HG03045 (cell line): Measurements from ENCODE around the gene CYBRD1.

Source experiments
- ATAC-seq: cut with Tn5 transposase; IDR thresholded peaks from one replicate; pipeline ENCODE4 v1.9.1; 2021; ENCODE audit warnings: mild to moderate bottlenecking, moderate library complexity; ENCODE audit not compliant: unreplicated experiment

CYBRD1 gene

DNA sequence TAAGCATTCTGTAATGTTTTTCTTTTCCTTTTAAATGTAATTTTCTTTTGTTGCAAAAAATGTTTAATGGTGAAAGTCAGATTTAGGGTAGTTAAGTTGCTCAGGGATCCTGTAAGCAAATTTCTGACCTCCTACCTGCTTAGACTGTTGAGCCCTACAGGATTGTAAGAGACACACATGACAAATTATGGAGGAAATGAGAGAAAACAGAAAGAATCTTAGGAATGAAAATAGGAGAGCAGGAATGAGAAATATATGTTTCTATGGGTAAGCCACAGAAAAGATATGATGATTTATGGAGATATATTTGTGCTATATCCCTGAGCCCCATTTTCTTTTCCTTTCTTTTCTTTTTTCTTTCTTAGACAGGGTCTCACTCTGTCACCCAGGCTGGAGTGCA is 28.3 kb downstream of the CYBRD1 start:
- no peak for ATAC-seq

GRCh38 chr2:171551836-171552235 is 29.6 kb downstream of the CYBRD1 start:
- ATAC-seq = no peak

DNA sequence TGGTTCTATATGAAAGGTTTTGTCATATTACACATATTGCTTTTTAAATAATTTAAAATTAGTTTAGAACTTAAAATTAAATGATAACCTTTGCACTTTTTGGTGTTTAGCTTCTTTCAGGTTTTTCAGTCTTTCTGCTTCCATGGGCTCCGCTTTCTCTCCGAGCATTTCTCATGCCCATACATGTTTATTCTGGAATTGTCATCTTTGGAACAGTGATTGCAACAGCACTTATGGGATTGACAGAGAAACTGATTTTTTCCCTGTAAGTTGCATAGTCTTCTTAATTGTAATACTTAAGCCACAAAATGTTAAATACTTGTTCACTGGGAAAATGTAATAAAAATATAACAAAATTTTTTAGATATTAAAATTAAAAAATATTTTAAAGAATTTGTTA is 31.0 kb downstream of the CYBRD1 start:
- no peak for ATAC-seq

DNA sequence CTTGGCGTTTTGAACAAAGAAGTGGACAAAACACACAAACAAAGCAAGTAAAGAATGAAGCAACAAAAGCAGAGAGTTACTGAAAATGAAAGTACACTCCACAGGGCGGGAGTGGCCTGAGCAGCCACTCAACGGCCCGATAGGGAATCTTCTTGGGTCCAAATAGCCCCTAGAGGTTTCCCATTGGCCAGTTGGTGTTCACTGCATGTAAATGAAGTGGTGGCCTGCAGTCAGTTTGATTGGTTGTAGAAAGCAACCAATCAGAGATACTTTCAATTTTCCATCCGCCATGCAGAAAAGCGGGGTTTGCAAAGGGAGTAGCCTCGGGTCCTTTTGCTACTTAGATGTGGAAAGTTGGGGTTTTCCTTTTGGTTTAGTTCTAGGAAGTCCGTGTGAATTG is 31.6 kb downstream of the CYBRD1 start:
- ATAC-seq = no peak

GRCh38 chr2:171554991-171555615 is 32.8 kb downstream of the CYBRD1 start:
- ATAC-seq = no peak

DNA sequence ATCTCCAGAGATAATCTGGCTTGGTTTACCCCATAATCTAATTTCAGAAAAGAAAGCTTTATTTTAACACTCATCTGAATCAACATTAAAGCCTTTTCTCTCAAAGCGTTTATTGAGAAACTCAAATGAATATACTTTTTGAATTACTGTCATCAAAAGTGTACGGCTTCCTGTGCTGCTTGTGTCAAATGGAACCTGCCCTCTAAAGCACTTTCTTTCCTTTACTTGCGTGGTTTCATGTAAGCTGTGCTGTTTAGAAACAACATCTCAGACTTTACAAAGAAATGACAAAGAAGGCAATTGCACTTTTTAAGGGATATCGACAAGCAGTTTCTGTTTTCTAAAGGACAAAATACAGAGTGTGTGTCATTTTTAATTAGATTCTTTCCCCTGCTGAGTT is 35.1 kb downstream of the CYBRD1 start:
- no peak for ATAC-seq

GRCh38 chr2:171563301-171563700 is 41.0 kb downstream of the CYBRD1 start:
- no peak for ATAC-seq

- no peak for ATAC-seq
Measured at GRCh38 chr2:171564463-171564862, 42.2 kb downstream of the CYBRD1 start.

DNA sequence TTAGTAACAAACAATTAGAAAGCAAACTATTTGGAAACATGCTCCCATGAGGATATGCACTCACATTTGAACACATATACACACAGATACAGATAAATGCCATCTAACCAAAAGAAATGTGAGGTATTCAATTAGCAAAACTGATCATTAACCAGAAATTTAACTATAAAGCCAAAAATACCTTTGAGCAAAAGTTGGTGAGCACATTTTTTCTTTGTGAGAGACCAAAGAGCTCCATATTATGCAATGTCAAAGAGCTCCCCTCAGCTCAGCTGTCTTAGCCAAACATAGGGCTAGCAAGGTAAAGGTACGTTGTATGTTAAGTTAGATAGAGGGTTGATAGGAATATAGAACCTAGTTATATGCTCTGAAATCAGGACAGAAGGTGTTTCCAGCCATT is 43.8 kb downstream of the CYBRD1 start:
- ATAC-seq = no peak

- no peak for ATAC-seq
Measured at GRCh38 chr2:171566753-171567152, 44.5 kb downstream of the CYBRD1 start.

DNA sequence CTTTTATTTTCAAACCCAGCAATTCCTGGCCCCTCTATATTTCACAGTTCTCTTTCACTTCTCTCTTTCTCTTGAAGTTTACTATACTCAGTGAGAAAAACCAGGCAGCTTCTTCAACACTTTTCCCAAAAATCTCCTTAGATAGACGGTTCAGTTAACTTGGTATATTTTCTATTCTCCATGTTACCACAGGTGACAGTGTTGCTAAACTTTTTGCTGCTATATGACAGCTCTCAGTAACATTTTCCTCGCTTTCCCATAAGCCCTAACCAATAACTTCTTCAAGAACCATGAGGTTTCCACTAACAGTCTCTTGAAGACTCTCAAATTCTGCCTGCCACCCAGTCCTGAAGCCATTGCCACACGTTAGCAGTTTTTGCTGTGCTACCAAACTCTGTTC is 45.8 kb downstream of the CYBRD1 start:
- ATAC-seq = no peak

DNA sequence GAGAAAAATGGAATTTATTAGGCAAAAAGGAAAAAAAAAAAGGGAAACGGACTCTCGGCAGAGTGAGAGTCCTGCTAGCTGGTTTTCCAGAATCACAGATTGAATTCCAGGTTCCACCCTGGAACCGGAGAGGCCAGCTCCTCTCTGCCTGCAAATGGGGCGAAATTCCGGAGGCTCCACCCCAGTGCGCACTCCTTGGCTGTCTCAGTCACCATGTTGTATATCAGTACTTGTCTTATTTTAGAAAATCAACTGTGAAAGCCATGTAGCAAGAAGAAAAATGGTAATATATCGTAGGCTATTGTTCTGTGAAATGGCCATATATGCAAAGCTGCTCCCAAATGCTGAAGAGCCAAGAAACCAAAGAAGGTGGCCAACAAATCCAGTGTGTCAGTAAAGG is 49.4 kb downstream of the CYBRD1 start:
- ATAC-seq = no peak

- ATAC-seq = no peak
Measured at GRCh38 chr2:171574149-171574795, 52.0 kb downstream of the CYBRD1 start.

DNA sequence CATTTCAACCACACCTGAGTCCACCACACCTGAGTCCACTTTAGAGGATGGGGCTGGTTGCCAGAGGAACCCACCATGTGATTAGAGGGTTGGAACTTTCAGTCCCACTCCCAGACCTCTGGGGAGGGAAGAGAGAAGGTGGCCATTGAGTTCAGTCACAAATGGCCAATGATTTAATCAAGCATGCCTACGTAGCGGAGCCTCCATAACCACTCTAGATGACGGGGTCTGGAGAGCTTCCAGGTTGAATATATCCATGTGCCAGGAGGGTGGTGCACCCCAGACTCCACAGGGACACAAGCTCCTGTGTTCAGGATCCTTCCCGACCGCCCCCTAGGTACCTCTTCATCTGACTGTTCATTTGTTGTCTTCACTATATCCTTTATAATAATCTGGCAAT is 53.3 kb downstream of the CYBRD1 start:
- ATAC-seq = no peak

DNA sequence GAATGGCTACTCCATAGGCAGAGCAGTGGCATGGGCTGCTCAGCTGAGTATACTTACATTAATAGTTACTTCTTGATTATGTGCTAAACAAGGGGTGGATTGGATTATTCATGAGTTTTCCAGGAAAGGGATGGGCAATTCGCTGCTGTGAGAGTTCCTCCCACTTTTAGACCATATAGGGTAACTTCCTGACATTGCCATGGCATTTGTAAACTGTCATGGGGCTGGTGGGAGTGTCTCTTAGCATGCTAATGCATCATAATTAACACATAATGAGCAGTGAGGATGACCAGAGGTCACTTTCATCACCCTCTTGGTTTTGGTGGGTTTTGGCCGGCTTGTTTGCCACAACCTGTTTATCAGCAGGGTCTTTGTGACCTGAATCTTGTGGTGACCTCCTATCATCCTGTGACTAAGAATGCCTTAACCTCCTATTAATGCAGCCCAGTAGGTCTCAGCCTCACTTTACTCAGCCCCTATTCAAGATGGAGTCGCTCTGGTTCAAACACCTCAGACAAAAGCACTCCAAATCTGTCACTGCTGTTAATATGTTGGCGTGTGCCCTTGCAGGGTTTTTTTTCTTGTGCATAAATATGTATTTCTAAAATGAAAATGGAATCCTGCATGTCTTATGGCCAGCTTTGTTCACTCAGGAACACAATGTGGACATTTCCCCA is 56.0 kb downstream of the CYBRD1 start:
- ATAC-seq = no peak

- no peak for ATAC-seq
Measured at GRCh38 chr2:171579481-171579880, 57.2 kb downstream of the CYBRD1 start.

- ATAC-seq = no peak
Measured at GRCh38 chr2:171583566-171583965, 61.3 kb downstream of the CYBRD1 start.

DNA sequence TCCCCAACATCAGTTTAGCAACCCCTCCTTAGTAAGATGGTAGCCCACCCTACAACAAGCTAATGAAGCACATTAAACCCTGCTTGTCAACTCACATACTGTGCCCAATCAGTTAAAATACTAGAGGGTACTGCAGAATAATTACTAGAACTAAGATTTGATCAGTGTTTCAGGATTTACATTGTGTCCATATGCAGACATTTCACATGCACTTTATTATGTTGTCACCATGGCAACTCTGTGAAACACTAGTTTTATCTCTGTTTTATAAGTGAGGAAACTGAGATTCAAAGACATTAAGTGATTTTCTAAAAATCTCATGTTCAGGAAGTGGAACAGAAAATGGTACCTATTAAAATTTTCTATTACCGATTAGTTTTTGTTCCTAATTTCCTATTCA is 61.7 kb downstream of the CYBRD1 start:
- no peak for ATAC-seq

GRCh38 chr2:171587132-171587531 is 64.9 kb downstream of the CYBRD1 start:
- ATAC-seq = no peak

- no peak for ATAC-seq
Measured at GRCh38 chr2:171587567-171587966, 65.3 kb downstream of the CYBRD1 start.

GRCh38 chr2:171590116-171590515 is 67.8 kb downstream of the CYBRD1 start:
- ATAC-seq = no peak

DNA sequence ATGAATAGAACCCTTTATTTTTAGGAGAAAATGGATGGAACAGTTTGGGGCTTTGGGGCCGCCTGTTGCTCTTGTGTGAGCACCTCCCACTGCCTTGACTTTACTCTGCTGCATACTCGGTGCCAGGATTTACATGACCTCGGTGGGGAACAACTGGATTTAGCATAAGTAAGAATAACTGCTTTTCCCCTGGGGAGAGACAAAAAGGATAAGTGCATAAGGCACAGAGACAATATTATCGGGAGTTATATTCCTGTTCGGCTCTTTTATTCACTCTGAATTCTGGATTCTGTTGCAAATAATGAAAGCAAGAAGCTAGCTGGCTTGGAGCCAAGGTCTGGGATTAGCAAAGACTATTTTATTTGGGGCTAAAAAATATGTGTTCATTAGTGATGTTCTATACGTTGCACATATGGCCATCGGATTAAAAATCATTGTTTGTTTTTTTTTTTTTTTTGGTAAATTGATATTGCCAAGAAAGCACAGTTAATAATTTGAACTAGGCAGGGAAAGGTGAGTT is 69.8 kb downstream of the CYBRD1 start:
- no peak for ATAC-seq
